Osteoblast (primary cell): ENCODE data around the gene TRIM69. TPM values are rescaled to one million over a fixed set of nuclear protein-coding genes. Genes with fewer than 3 reads are reported as not detected.

Experiments
- DNase-seq: peaks from one replicate; pipeline ENCODE4 v3.0.0; 2011; ENCODE audit warnings: low spot score, mixed read lengths; ENCODE audit not compliant: insufficient read length; ENCODE audit errors: missing footprints
- H2AFZ ChIP-seq: 2 replicates; pipeline ENCODE4 v1.6.0; 2011; ENCODE audit warnings: mild to moderate bottlenecking, low read length
- H3K27ac ChIP-seq: 2 replicates; pipeline ENCODE4 v1.5.1; 2011; ENCODE audit warnings: mild to moderate bottlenecking, low read depth, low read length, moderate library complexity
- H3K27me3 ChIP-seq: 2 replicates; pipeline ENCODE4 v1.6.0; 2012; ENCODE audit warnings: mild to moderate bottlenecking, control low read depth, inconsistent platforms, low read length, moderate library complexity; ENCODE audit not compliant: insufficient read depth
- H3K36me3 ChIP-seq: 2 replicates; pipeline ENCODE4 v1.5.1; 2011; ENCODE audit warnings: mild to moderate bottlenecking, low read length, control low read depth, moderate library complexity; ENCODE audit not compliant: insufficient read depth
- H3K4me1 ChIP-seq: 2 replicates; pipeline ENCODE4 v1.5.1; 2011; ENCODE audit warnings: mild to moderate bottlenecking, low read length, control low read depth, moderate library complexity; ENCODE audit not compliant: insufficient read depth
- H3K4me2 ChIP-seq: 2 replicates; pipeline ENCODE4 v1.6.0; 2011; ENCODE audit warnings: mild to moderate bottlenecking, low read length; ENCODE audit not compliant: insufficient read depth
- H3K4me3 ChIP-seq: fragments of 200-600 bp; sonication (generic); 3 replicates; pipeline ENCODE4 v1.5.1; 2012; ENCODE audit warnings: mild to moderate bottlenecking, low read length, inconsistent platforms; ENCODE audit not compliant: insufficient read depth
- H3K79me2 ChIP-seq: 2 replicates; pipeline ENCODE4 v1.6.0; 2012; ENCODE audit warnings: mild to moderate bottlenecking, low read length, control low read depth, inconsistent platforms; ENCODE audit not compliant: insufficient read depth
- H3K9me3 ChIP-seq: 2 replicates; pipeline ENCODE4 v1.5.1; 2011; ENCODE audit warnings: low read depth, low read length, control low read depth
- H4K20me1 ChIP-seq: 2 replicates; pipeline ENCODE4 v1.6.0; 2012; ENCODE audit warnings: mild to moderate bottlenecking, low read length, control low read depth; ENCODE audit not compliant: insufficient read depth
- total RNA-seq: library from RNA; depleted of rRNA; stranded (reverse); fragments of >200 nt; gene quantifications from 2 replicates; pipeline ENCODE4 v1.2.3, GENCODE V29; 2012
- TF ChIP-seq, protein P1 (sequence below): IDR thresholded peaks from 2 replicates; pipeline ENCODE4 v1.5.1; 2011; ENCODE audit warnings: mild to moderate bottlenecking, low read depth, low read length, moderate library complexity; ENCODE audit errors: extremely low read depth

The TRIM69 gene
- total RNA-seq, 1 donor = 9.4 TPM

DNA sequence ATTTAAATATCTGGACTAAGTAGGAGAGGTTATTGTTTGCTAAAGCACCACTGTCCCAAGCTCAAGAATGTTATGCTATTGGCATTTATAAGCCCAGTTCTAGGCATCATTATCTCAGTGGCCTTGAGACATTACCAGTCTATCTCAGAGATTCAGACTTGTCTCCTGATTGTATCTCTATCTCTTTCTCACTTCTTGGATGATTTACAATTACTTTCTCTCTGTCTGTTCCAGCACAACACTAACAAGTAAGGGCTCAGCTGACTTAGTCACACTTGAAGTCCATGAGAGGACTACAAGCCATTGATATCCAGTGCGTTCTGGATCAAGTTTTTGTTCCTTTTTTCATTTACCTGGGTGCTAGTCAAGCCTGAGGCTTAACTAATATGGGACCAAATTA lies 60.2 kb downstream of the TRIM69 start:
- H3K4me1 ChIP-seq = no peaks in the 10 kb centered on the region
- no peak overlapping the region for H3K27ac ChIP-seq
- TF ChIP-seq, protein P1, sequence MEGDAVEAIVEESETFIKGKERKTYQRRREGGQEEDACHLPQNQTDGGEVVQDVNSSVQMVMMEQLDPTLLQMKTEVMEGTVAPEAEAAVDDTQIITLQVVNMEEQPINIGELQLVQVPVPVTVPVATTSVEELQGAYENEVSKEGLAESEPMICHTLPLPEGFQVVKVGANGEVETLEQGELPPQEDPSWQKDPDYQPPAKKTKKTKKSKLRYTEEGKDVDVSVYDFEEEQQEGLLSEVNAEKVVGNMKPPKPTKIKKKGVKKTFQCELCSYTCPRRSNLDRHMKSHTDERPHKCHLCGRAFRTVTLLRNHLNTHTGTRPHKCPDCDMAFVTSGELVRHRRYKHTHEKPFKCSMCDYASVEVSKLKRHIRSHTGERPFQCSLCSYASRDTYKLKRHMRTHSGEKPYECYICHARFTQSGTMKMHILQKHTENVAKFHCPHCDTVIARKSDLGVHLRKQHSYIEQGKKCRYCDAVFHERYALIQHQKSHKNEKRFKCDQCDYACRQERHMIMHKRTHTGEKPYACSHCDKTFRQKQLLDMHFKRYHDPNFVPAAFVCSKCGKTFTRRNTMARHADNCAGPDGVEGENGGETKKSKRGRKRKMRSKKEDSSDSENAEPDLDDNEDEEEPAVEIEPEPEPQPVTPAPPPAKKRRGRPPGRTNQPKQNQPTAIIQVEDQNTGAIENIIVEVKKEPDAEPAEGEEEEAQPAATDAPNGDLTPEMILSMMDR = no peak
- no peak overlapping the region for H2AFZ ChIP-seq
- H4K20me1 ChIP-seq = no peaks in the 10 kb centered on the region
- no peak for DNase-seq
- H3K4me3 ChIP-seq = no peak overlapping the region
- no peaks in the 10 kb centered on the region for H3K79me2 ChIP-seq
- H3K4me2 ChIP-seq = no peak overlapping the region
- peaks cover 3% of the 10 kb centered on the region for H3K27me3 ChIP-seq
- H3K9me3 ChIP-seq = no peaks in the 10 kb centered on the region
- H3K36me3 ChIP-seq = no peaks in the 10 kb centered on the region

DNA sequence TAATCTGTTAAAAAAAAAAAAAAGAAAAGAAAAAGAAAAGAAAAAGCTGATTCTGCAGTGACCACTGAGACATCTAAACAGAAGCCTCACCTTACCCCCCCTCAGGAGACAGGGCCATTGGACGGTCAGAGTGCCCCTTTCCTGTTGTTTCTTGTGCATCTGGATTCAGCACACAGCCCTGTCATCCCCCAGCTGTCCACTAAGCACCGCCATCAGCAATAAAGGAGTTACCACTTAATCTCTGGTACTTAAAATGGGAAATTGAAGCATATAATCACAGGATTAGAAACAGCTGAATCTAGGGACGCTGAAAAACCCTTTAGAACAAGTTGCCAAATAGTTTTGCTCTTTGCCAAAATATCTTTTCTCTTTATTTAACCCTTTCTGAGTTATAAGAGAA lies 62.5 kb downstream of the TRIM69 start:
- Histone ChIP-seq H3K9me3 (no peaks in the 10 kb centered on the region), H4K20me1 (no peaks in the 10 kb centered on the region), H3K4me1 (no peaks in the 10 kb centered on the region), H2AFZ (no peak overlapping the region), H3K36me3 (no peaks in the 10 kb centered on the region), H3K79me2 (no peaks in the 10 kb centered on the region), H3K27ac (no peak overlapping the region), H3K4me2 (no peak overlapping the region), H3K27me3 (peaks cover 9% of the 10 kb centered on the region), H3K4me3 (no peak overlapping the region)
- TF ChIP-seq, protein P1 = peak; percentile 25
- DNase-seq = no peak

DNA sequence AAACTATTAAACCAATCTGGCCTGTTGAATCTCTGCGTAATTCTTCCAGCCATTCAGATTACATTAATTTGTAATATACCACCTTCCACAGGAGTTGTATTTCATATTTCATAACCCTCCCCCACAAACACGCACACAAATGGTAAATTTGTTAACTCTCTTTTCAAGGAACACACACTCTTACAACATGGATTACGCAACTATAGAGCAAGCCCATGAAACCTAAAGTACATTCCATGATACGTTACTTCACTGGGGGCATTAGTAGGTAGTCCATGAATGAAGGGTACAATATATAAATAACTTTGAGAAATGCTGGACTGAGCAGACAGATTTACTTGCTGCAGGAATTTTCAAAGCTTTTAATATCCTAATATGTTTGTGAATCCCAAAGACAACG lies 65.0 kb downstream of the TRIM69 start:
- Histone ChIP-seq H3K4me3 (no peak overlapping the region), H2AFZ (no peak overlapping the region)
- no peak for DNase-seq

DNA sequence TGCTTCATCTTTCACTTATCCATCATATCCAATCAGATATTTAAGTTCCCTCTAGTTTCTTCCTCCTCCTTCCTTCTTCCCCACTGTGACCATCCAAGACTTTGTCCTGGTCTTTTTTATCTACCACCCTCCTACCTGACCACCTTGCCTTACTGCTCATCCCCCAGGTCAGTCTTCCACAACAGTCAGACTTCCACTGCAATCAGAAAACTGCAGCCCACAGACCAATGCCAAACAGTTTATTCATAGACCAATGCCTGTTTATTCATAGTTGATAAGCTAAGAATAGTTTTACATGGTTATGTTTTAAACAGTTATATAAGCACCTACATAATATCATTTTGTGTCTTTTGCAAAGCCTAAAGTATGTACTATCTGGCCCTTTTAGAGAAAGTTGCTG lies 65.5 kb downstream of the TRIM69 start:
- Histone ChIP-seq H3K4me2 (no peak overlapping the region), H3K4me3 (no peak overlapping the region), H3K9me3 (no peaks in the 10 kb centered on the region), H2AFZ (no peak overlapping the region), H3K79me2 (no peaks in the 10 kb centered on the region), H4K20me1 (no peaks in the 10 kb centered on the region), H3K27ac (no peak overlapping the region), H3K36me3 (no peaks in the 10 kb centered on the region), H3K4me1 (no peaks in the 10 kb centered on the region), H3K27me3 (peaks cover 19% of the 10 kb centered on the region)
- no peak for DNase-seq
- TF ChIP-seq, protein P1 = no peak

More for the DNA sequence above, 65.0 kb downstream of the TRIM69 start:
- H3K4me1 ChIP-seq = no peaks in the 10 kb centered on the region
- H3K36me3 ChIP-seq = no peaks in the 10 kb centered on the region
- H3K27ac ChIP-seq = no peak overlapping the region
- peaks cover 16% of the 10 kb centered on the region for H3K27me3 ChIP-seq
- no peaks in the 10 kb centered on the region for H3K9me3 ChIP-seq
- no peaks in the 10 kb centered on the region for H4K20me1 ChIP-seq
- TF ChIP-seq, protein P1 = no peak
- no peak overlapping the region for H3K4me2 ChIP-seq
- H3K79me2 ChIP-seq = no peaks in the 10 kb centered on the region
